Measurements from ENCODE around the gene SAMD10.
"Not testable (repeated sequence)": the region's sequence is repeated elsewhere in the genome, so short reads cannot be mapped to it uniquely, and the experiment has no call there.

The SAMD10 gene

DNA sequence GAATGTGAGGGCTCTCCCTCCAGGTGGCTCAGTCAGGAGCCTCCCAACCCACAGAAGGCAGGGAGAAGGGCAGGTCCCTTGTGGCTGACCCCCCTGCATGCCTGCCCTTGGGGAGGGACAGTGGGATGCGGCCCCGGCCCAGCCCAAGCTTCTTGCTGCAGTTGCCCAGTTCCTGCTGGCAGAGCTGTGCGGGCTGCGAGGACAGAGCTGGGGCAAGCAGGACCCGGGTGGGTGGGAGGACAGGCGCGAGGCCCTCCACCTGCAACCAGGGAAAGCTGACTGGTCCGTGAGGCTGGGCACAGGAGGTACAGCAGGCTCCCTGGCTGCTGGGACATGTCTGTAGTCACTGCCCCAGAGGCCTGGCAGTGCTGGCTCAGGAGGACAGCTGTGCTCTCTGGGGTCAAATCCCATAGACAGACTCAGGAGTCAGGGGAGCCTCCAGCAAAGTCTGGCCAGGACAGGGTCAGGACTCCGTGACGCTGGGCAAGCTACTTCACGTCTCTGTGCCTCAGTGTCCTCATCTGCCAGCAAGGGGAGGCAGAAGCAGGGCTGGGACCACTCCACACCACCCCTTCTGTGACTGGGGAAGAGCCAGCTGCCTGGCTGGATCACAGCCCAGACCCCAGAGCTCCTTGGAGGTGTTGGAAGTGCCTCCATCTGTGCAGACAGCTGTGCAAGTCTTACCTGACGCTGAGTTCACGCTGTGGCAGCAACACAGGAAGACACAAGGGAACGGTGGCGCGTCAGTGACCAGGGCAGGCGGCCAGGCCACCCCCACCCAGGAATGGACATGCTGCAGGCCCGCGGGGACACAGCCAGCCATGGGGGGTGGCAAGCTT is 36.3 kb downstream of the SAMD10 start:
- no peak for DNase-seq (ENCODE audit: low read depth in 1 of 2, low spot score in 1 of 2)

DNA sequence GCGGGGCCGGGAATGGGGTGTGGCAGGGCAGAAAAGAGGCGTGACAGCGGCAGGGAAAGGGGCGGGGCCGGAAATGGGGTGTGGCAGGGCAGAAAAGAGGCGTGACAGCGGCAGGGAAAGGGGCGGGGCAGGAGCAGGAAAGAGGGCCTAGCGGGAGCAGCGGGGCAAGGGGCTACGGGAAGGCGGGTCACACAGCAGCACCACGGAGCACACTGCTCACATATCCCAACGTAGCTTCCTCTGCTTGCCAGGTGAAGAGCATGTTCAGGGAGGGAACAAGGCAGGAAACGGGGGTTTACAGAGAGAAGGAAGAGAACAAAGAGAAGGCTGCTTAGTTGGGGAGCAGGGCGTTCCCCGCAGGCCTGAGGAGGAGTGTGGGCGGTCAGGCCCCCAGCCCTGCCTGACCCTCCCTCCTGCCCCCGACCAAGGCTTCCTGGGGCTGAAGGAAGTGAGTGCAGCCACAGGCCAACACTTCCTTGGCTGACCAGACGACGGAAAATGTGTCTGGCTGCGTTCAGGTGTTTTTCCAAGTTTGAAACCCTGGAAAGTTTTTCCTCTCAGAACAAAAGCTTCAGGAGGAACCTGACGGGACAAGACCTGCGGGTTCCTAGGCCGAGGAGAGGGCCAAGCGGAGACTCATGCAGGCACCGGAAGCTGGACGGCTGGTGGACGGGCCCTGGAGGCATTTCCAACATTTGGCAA is 37.0 kb downstream of the SAMD10 start:
- no peak for DNase-seq (ENCODE audit: low read depth in 1 of 2, low spot score in 1 of 2)

DNA sequence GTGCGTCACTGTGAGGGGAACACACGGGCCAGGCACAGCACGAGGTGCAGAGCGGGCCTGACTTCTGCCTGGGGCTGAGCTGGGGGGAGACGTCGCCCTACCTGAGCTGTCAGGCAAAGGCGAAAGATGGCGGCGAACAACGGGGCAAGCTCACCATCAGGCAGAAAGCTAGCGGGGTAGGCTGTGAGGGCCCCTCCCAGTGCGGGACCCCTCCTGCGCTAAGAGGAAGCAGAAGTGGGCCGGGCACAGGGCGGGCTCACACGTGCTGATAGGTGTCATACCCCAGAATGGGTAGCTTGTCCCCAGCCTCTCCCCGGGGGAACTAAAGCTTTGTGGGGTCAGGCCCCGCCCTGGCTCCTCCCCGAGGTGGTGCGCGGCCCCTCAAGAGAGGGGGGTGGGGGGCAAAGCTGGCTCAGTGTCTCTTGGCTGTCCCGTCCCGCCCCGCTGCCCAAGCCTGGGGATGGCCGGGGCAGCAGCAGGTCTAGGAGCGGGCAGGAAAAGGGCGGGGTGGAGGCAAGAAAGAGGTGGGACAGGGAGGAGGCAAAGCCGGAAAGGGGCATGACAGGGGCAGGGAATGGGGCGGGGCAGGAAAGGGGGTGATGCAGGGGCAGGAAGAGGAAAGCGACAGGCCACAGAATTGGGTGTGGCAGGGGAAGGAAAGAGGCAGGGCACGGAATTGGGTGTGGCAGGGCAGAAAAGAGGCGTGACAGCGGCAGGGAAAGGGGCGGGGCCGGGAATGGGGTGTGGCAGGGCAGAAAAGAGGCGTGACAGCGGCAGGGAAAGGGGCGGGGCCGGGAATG is 38.0 kb downstream of the SAMD10 start:
- DNase-seq (ENCODE audit: low read depth in 1 of 2, low spot score in 1 of 2), result peak in 1 of 2 donors; percentile 43

DNA sequence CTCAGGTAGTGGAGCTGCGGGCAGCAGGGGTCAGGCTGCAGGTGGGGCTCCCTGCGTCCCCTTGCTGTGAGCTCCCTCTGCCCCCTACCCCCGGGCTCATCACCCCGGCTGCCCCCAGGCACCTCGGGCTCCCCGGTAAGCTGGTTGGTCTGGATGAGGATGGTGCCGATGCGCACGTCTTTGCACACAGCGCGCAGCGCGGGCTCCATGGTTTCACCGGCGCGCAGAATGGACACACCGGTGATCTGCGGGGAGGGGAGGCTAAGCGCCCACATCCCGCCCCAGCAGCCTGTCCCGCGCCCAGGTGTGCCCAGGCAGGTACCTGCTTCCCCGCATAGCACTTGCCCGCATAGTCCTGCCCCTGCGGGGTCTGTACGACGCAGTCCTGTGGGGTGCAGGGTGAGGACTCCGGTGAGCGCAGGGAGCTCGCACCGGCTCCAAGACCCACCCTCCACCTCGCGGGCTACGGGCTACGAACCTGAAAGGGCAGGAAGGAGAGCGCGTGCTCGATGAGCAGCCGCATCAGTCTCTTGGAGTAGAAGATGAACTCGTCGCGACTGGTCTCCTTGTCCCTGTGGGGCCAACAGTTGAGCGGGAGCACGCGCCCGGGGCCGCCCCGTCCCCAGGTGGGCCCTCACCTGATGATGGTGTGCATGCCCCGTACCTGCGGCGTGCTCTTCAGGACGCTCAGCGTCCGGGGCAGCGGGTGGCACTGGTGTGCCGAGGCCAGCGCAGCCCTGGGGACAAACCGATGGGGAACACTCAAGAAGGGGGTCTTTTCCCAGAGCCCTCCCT is 38.8 kb downstream of the SAMD10 start:
- no peak for DNase-seq (ENCODE audit: low read depth in 1 of 2, low spot score in 1 of 2)

DNA sequence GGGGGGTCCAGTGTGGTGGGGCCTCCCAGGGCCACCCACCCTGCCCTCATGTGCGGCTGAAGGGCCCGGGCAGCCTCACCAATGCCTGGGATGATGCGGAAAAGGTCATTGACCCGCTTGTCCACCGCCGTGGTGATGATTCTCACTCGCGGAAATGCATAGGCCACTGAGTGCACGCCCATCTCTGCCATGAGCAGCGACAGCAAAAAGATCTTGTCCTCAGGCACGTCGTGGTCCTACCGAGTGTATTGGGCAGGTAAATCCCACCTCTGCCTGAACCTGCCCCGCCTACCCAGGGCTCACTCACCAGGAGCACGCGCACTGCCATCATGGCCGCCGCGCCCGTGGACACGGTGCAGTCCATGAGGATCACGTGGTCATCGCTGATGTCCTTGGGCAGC is 39.4 kb downstream of the SAMD10 start:
- no peak for DNase-seq (ENCODE audit: low read depth in 1 of 2, low spot score in 1 of 2)

DNA sequence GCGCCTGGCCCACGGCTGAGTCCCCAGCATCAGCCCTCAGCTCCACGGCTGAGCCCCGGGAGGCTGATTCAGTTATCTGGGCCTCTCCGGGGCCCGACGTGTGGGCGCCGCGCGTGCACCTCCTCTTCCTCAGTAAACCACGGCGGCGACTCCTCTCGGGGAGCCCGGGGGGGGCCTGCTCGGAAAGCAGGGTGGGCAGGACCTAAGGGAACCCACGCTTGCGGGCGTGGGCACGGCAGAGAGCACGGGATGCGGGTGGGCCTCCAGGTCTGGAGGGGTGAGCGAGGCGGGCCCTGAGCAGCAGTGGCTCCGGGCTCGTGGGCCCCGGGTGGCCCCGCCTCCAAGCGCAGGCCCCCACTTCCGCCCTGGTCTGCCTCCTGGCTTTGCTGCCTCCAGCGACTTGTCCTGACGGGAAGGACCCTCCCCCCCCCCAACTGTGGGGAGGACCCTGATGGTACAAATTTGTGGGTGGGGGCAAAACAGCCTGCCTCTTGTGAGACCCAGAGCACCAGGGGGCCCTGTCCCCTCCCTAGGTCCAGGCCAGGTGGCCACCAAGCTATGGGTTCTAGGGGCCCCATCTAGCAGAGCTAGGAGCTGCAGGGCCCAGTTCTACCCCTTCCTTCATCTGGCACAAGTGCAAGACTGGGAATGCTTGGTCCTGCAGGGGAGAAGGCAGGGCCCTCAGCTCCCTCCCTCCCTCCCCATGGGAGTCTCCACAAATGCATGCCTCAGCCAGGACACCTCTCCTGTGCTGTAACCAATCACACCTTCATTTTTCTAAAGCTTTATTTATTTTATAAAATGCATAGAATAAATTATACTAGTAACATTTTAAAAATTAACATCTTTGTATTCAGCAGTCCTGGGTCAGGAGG is 40.1 kb downstream of the SAMD10 start:
- no peak for DNase-seq (ENCODE audit: low read depth in 1 of 2, low spot score in 1 of 2)

DNA sequence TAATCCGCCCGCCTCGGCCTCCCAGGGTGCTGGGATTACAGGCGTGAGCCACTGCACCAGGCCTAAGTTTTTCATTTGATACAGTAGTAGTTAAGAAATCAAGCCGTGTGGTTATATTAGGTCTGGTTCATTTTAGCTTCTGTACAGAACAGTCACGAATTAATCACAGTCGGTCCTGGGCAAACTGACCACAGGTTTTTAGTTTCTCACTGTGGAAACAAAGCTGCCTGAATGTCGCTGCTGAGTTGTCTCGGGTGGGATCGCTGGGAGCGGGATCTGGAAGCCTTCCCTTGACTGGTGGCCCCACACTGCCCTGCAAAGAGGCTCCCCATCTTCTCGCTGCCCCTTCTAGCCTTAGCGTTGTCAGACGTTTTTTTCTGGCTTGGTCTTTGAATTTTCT is 41.8 kb downstream of the SAMD10 start:
- DNase-seq (ENCODE audit: low read depth in 1 of 2, low spot score in 1 of 2), result no peak

DNA sequence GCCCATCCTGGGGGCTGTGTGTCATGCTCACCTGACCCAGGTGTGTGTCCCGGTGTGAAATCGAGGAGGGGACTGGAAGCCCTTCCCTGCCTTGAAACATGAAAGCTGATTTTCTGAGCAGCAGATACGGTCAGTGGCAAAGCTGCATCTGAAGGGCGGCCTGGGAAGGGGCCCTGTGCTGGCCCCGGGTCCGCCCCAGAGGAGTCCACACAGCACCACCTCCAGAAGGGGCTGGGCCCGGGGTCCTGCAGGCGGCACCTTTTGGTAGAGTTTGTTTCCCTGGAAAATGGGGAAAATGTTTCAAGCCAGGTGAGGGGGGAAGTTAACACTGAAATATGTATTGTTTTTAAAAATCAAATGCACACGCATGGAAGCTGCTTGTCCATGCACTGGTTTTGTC is 44.0 kb downstream of the SAMD10 start:
- DNase-seq (ENCODE audit: low read depth in 1 of 2, low spot score in 1 of 2), result no peak

DNA sequence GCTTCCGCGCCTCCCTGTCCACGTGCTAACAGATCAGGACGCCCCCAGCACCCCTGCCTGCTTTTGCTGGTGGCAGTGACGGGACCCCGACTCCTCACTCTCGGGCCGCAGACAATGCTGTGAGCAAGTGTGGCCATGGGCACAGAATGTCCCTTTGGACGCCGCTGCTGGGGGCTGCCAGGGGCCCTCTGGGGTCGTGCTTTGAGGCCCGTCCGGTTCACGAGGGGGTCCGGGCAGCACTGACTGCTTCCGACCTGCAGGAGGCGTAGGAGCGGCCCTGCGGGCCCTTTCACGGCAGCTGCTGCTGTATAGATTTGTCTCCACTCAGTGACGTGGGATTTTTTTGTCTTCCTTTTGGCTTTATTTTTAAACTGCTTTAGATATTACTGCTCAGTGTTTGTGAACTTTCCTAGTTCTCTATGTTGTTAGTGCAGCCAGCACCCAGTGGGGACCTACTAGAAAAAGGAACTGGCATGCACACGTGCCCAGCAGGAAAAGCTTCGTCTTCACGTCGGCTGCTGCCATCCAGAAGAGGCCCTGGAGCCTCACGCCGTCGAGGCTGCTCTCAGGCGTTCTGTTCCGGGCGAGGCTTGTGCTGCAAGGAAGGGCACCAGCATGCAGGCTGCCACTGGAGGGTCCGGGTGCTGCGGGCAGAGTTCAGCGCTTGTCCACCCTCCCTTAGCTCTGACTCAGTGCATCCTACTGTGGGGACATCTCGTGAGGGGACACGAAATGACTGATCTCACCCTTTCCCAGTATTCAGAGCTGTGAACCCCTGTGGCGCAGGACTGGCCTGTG is 45.0 kb downstream of the SAMD10 start:
- DNase-seq (ENCODE audit: low read depth in 1 of 2, low spot score in 1 of 2), result no peak

DNA sequence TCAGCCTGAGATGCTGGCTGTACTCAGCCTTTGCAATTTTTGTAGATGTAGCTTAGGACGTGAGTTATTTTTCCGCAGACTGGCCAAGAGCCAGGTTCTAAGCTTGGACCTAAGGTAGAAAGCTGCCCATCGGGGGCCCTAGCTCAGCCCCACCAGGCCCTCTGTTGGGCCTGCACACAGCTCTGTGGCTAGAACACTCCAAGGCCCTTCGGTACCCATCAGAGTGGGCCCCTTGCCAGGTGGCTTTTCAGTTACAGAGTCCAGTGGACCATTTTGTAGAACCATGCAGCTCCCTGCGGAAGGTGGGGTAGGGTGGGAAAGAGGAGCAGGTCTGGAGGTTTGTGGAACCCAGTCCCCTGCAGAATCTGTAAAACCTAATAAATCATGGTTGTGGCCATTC is 45.8 kb downstream of the SAMD10 start:
- no peak for DNase-seq (ENCODE audit: low read depth in 1 of 2, low spot score in 1 of 2)

DNA sequence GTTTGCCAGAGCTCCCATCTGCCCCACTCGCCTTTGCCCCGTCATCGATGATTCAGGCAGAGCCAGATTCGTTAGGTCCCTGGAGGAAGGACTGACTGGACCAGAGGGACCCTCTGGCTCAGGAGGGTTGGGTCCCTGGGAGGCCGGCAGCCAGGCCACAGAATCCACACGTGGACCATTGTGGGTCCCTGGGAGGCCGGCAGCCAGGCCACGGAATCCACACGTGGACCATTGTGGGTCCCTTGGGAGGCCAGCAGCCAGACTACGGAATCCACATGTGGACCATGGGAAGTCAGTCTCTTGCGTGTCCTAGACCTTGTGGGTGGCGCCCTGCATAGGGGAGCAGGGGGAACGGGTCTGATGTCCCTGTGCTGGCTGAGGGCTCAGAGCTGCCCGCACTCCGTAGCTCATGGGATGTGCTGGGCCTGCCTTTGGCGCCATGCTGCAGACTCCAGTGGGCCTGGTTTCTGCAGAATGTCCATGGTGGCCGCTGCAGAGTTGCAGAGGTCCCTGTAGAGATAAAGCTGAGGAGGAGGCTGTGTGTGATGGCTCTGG is 46.8 kb downstream of the SAMD10 start:
- DNase-seq (ENCODE audit: low read depth in 1 of 2, low spot score in 1 of 2), result no peak

DNA sequence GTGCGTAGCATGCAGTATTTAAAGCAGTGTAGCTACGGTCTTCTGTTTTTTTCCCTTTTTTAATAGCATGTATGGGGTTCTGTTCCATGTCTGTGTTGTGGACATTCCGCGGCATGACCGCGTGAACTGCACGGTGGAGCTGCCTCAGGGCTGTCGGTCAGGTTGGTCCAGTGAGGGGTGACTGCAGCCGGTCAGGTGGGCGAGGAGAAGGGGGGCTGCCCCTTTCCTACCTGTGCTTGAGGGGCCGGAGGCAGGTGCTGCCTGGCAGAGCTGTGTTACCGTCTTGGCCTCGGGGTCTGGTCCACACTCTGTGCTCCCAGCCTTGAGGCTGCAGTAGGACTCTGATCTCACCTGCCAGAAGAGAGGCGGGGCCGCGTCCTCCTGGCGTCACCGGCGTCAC is 47.7 kb downstream of the SAMD10 start:
- no peak for DNase-seq (ENCODE audit: low read depth in 1 of 2, low spot score in 1 of 2)

DNA sequence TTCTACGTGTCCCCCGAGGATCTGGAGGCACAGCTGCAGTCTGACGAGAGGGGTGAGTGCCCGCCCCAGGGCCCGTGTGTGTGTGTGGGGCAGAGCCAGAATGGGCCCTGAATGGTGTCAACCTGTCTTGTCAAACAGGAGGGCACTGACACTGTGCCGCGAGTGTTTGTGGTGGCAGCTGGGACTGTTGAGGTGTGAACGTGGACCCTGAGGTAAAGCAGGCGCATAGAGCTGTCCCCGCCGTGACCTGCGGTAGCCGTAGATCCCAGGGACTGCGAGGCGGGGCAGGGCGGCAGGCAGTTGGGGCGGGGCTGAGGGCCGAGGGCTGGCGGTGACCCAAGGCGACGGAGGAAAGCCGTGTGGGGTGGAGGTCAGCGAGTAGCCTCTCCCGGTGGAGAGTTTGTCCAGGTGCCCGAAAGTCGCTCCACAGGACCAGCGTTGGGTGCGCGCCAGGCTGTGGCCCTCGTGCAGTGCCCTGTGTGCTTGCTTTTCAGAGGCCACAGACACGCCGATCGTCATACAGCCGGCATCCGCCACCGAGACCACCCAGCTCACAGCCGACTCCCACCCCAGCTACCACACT is 48.4 kb downstream of the SAMD10 start:
- no peak for DNase-seq (ENCODE audit: low read depth in 1 of 2, low spot score in 1 of 2)

DNA sequence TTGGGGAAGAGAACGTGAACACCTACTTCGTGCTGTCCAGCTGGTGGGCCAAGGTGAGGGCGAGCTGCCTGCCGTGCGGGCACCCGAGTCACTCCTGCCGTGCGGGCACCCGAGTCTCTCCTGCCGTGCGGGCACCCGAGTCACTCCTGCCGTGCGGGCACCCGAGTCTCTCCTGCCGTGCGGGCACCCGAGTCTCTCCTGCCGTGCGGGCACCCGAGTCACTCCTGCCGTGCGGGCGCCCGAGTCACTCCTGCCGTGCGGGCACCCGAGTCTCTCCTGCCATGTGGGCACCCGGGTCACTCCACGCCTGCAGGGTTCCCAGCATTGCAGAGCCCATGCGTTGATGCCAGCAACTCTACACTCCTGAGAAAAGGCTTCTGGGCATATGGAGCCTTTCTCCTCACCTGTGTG is 50.0 kb downstream of the SAMD10 start:
- DNase-seq (ENCODE audit: low read depth in 1 of 2, low spot score in 1 of 2), result not testable (repeated sequence)

DNA sequence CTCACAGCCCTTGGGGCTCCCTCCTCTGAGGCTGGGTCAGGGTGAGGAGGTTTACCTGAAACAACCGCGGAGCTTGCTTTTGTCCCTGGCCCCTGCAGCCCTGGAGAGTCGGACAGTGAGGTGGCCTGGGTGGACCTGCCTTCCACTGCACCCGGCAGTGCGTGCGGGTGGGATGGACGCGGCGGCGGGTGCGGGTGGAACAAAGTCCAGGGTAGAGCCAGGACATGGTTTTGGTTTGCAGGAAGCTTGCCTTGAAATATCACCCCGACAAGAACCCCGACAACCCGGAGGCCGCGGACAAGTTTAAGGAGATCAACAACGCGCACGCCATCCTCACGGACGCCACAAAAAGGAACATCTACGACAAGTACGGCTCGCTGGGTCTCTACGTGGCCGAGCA is 50.4 kb downstream of the SAMD10 start:
- DNase-seq (ENCODE audit: low read depth in 1 of 2, low spot score in 1 of 2), result no peak

DNA sequence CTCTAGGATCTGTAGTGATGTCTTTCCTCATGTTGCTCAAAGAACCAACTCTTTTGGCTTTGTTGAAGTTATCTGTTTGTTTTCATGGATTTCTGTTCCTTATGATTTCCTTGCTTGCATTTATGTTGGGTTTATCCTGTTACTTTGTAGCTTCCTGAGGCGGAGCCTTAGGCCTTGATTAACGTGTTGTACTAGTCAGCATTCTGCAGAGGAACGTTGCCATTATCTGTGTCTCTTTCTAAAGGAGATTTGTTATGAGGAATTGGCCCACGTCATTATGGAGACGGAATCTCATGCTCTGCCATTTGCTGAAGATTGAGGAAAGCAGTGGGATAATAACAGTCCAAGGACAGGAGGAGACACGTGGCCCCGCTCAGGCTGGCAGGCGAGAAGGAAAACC is 53.1 kb downstream of the SAMD10 start:
- no peak for DNase-seq (ENCODE audit: low read depth in 1 of 2, low spot score in 1 of 2)

DNA sequence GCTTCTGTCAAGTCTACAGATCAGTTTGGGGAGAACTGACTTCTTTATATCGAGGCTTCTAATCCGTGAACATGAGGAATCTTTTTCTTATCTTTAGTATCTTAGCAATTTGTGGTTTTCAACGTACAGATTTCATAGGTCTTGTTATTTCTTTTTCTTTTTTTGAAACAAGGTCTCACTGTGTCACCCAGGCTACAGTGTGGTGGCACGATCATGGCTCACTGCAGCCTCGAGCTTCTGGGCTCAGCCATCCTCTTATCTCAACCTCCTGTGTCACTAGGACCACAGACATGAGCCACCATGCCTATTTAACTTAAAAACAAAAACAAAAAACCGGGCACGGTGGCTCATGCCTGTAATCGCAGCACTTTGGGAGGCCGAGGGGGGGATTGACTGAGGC is 55.2 kb downstream of the SAMD10 start:
- no peak for DNase-seq (ENCODE audit: low read depth in 1 of 2, low spot score in 1 of 2)

Measured in stimulated activated CD4-positive, alpha-beta T cell treated with anti-CD3 and anti-CD28 coated beads, Interleukin-15, amount 100 ng/mL, for 1 hour (primary cell).